Osteoblast (primary cell): ENCODE data around the gene LRRC52. TPM values are rescaled to one million over a fixed set of nuclear protein-coding genes. Genes with fewer than 3 reads are reported as not detected.

Experiments used
- DNase-seq: peaks from one replicate; pipeline ENCODE4 v3.0.0; 2011; ENCODE audit warnings: low spot score, mixed read lengths; ENCODE audit not compliant: insufficient read length; ENCODE audit errors: missing footprints
- H2AFZ ChIP-seq: 2 replicates; pipeline ENCODE4 v1.6.0; 2011; ENCODE audit warnings: mild to moderate bottlenecking, low read length
- H3K27ac ChIP-seq: 2 replicates; pipeline ENCODE4 v1.5.1; 2011; ENCODE audit warnings: mild to moderate bottlenecking, low read depth, low read length, moderate library complexity
- H3K27me3 ChIP-seq: 2 replicates; pipeline ENCODE4 v1.6.0; 2012; ENCODE audit warnings: mild to moderate bottlenecking, control low read depth, inconsistent platforms, low read length, moderate library complexity; ENCODE audit not compliant: insufficient read depth
- H3K36me3 ChIP-seq: 2 replicates; pipeline ENCODE4 v1.5.1; 2011; ENCODE audit warnings: mild to moderate bottlenecking, low read length, control low read depth, moderate library complexity; ENCODE audit not compliant: insufficient read depth
- H3K4me1 ChIP-seq: 2 replicates; pipeline ENCODE4 v1.5.1; 2011; ENCODE audit warnings: mild to moderate bottlenecking, low read length, control low read depth, moderate library complexity; ENCODE audit not compliant: insufficient read depth
- H3K4me2 ChIP-seq: 2 replicates; pipeline ENCODE4 v1.6.0; 2011; ENCODE audit warnings: mild to moderate bottlenecking, low read length; ENCODE audit not compliant: insufficient read depth
- H3K4me3 ChIP-seq: fragments of 200-600 bp; sonication (generic); 3 replicates; pipeline ENCODE4 v1.5.1; 2012; ENCODE audit warnings: mild to moderate bottlenecking, low read length, inconsistent platforms; ENCODE audit not compliant: insufficient read depth
- H3K79me2 ChIP-seq: 2 replicates; pipeline ENCODE4 v1.6.0; 2012; ENCODE audit warnings: mild to moderate bottlenecking, low read length, control low read depth, inconsistent platforms; ENCODE audit not compliant: insufficient read depth
- H3K9me3 ChIP-seq: 2 replicates; pipeline ENCODE4 v1.5.1; 2011; ENCODE audit warnings: low read depth, low read length, control low read depth
- H4K20me1 ChIP-seq: 2 replicates; pipeline ENCODE4 v1.6.0; 2012; ENCODE audit warnings: mild to moderate bottlenecking, low read length, control low read depth; ENCODE audit not compliant: insufficient read depth
- CTCF ChIP-seq: IDR thresholded peaks from 2 replicates; pipeline ENCODE4 v1.5.1; 2011; ENCODE audit warnings: mild to moderate bottlenecking, low read depth, low read length, moderate library complexity; ENCODE audit errors: extremely low read depth
- total RNA-seq: library from RNA; depleted of rRNA; stranded (reverse); fragments of >200 nt; gene quantifications from 2 replicates; pipeline ENCODE4 v1.2.3, GENCODE V29; 2012

The LRRC52 gene
- total RNA-seq, 1 donor, result not detected

GRCh38 chr1:165575468-165576099, 31.8 kb downstream of the LRRC52 start:
- H3K9me3 ChIP-seq, result no peaks in the 10 kb centered on the region
- H3K4me2 ChIP-seq, result no peak overlapping the region
- H3K4me1 ChIP-seq, result no peaks in the 10 kb centered on the region
- H3K27me3 ChIP-seq, result no peaks in the 10 kb centered on the region
- DNase-seq, result no peak
- no peak for TF ChIP-seq CTCF
- no peak overlapping the region for H2AFZ ChIP-seq
- no peak overlapping the region for H3K27ac ChIP-seq
- no peaks in the 10 kb centered on the region for H4K20me1 ChIP-seq
- H3K79me2 ChIP-seq, result no peaks in the 10 kb centered on the region
- no peaks in the 10 kb centered on the region for H3K36me3 ChIP-seq
- H3K4me3 ChIP-seq, result no peak overlapping the region

- H3K27ac ChIP-seq, result no peak overlapping the region
- no peak for DNase-seq
Observed at GRCh38 chr1:165576536-165576935, 32.7 kb downstream of the LRRC52 start.

DNA sequence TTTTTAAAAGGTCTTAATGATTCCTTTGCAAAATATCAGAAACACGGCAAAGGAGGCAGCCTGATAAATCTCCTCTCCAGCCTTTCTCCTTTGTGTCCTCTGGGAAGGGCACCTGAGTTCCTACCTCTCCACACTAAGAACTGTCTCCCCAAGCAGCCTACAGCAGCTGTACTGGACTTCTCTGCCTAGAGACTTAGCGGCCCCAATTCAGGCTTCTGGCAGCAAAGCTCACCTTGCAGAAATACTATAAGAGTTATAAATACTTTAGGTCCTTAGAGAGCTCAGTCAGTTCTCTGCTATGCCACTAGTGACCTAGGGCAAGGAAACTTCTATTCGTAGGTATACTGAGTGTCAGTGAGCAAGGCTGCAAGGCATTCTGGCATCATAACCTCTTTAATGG, 33.9 kb downstream of the LRRC52 start:
- no peak for DNase-seq
- no peaks in the 10 kb centered on the region for H3K36me3 ChIP-seq
- H3K4me2 ChIP-seq, result no peak overlapping the region
- no peaks in the 10 kb centered on the region for H3K27me3 ChIP-seq
- H2AFZ ChIP-seq, result no peak overlapping the region
- H3K9me3 ChIP-seq, result no peaks in the 10 kb centered on the region
- TF ChIP-seq CTCF, result no peak
- H3K79me2 ChIP-seq, result no peaks in the 10 kb centered on the region
- no peaks in the 10 kb centered on the region for H3K4me1 ChIP-seq
- no peaks in the 10 kb centered on the region for H4K20me1 ChIP-seq
- no peak overlapping the region for H3K27ac ChIP-seq
- H3K4me3 ChIP-seq, result no peak overlapping the region

More at GRCh38 chr1:165576536-165576935, 32.7 kb downstream of the LRRC52 start:
- H3K4me2 ChIP-seq, result no peak overlapping the region
- H3K9me3 ChIP-seq, result no peaks in the 10 kb centered on the region
- TF ChIP-seq CTCF, result no peak
- H3K79me2 ChIP-seq, result no peaks in the 10 kb centered on the region
- no peak overlapping the region for H2AFZ ChIP-seq
- no peaks in the 10 kb centered on the region for H3K27me3 ChIP-seq
- H3K4me1 ChIP-seq, result no peaks in the 10 kb centered on the region
- H4K20me1 ChIP-seq, result no peaks in the 10 kb centered on the region
- H3K36me3 ChIP-seq, result no peaks in the 10 kb centered on the region
- no peak overlapping the region for H3K4me3 ChIP-seq

DNA sequence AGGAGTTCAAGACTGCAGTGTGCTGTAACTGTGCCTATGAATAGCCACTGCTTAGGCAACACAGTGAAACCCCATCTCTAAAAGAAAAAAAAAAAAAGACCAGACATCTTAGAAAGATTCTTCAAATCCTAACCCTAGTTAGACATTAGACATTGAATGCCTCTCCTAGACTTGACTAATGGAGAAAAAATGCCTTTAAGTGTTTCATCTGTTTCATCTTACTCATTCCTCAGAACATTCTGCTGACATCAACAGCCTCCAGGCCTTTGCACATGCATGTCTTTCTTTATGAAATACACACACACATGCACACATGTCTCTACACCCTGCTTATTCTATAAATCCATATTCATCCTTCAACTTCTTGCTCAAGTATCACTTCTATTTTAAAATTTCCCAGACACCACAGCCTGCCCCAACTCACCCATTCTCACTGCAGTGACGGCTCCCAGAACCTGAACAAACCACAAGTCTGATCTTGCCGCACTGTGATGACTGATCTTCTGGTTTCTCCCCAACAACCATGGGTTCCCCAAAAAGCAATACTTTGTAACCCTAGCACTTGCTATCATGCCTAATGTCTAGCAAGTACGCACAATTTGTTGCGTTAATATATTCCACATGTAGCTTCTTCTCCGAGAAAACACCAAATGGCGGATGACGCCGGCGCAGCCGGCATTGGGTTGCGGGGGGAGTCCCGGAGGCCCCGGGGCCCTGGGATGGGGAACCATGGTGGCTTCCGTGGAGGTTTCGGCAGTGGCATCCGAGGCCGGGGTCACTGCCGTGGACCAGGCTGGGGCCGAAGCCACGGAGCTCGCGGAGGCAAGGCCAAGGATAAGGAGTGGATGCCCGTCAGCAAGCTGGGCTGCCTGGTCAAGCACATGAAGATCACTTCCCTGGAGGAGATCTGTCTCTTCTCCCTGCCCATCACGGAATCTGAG, 37.4 kb downstream of the LRRC52 start:
- no peak overlapping the region for H3K4me3 ChIP-seq
- H3K9me3 ChIP-seq, result no peaks in the 10 kb centered on the region
- no peaks in the 10 kb centered on the region for H3K36me3 ChIP-seq
- DNase-seq, result peak; percentile 57
- no peak for TF ChIP-seq CTCF
- H2AFZ ChIP-seq, result no peak overlapping the region
- no peaks in the 10 kb centered on the region for H4K20me1 ChIP-seq
- H3K27ac ChIP-seq, result no peak overlapping the region
- no peaks in the 10 kb centered on the region for H3K79me2 ChIP-seq
- no peaks in the 10 kb centered on the region for H3K27me3 ChIP-seq
- H3K4me2 ChIP-seq, result no peak overlapping the region
- H3K4me1 ChIP-seq, result no peaks in the 10 kb centered on the region
